ENCODE measurements around the gene RNU6-7.

Gene RNU6-7

DNA sequence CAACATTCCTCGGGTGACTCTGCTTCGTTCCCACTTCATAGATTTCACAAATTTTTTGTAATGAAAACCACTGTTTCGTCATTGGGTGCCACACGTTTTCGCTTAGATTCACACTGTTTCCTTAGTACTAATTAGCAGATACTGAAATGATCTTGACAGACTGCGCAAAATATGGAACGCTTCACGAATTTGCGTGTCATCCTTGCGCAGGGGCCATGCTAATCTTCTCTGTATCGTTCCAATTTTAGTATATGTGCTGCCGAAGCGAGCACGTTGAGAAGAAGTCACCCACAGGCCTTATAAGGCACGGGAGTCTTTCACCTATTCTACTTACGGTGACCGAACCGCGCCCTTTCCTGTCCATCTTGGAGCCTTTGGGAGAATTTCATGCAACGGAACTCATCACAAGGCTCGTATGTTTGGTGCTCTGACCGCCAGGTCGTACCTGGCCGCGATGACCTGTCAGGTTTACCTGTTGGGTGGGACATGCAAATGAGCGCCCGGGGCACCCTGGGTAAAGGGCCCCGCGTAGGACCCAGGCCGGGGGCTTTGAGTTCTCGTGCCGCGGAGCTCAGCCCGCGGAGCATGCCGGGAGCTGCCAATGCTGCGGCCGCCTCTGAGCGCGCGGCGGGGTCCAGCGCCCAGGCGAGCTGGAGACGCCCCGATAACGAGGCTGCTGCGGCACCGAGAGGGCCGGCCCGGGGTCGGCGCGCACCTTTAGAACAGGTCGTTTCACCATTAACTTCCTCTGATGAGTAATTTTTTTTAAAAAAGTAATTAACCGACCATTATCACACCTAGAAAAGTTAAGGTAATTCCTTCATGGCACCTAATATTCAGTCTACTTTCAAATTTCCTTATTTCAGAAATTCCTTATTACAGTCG lies 1.4 kb downstream of the RNU6-7 start, which contains the start of gene RNU6-8:
Gene RNU6-8 (minus strand): TSS at position 272 of the 885 bp plus-strand sequence.
- TF ChIP-seq CTCF (IDR thresholded peaks at IDR 0.05; ENCODE audit: control insufficient read depth, extremely low read depth, insufficient read depth), result no peak
- DNase-seq (ENCODE audit: low read depth), result peak; percentile 63
- H3K4me3 ChIP-seq (ENCODE audit: low read depth, low read length), result peak within 1 kb of the TSS; percentile 72

- H3K4me3 ChIP-seq (ENCODE audit: low read depth, low read length), result peak overlapping the region; percentile 72
- DNase-seq (ENCODE audit: low read depth), result no peak
- TF ChIP-seq CTCF (IDR thresholded peaks at IDR 0.05; ENCODE audit: control insufficient read depth, extremely low read depth, insufficient read depth), result no peak
Measured at GRCh38 chr14:32203928-32204357, 2.1 kb downstream of the RNU6-7 start.

- DNase-seq (ENCODE audit: low read depth), result no peak
- TF ChIP-seq CTCF (IDR thresholded peaks at IDR 0.05; ENCODE audit: control insufficient read depth, extremely low read depth, insufficient read depth), result no peak
- H3K4me3 ChIP-seq (ENCODE audit: low read depth, low read length), result no peak overlapping the region
Measured at GRCh38 chr14:32205554-32205953, 3.7 kb downstream of the RNU6-7 start.

DNA sequence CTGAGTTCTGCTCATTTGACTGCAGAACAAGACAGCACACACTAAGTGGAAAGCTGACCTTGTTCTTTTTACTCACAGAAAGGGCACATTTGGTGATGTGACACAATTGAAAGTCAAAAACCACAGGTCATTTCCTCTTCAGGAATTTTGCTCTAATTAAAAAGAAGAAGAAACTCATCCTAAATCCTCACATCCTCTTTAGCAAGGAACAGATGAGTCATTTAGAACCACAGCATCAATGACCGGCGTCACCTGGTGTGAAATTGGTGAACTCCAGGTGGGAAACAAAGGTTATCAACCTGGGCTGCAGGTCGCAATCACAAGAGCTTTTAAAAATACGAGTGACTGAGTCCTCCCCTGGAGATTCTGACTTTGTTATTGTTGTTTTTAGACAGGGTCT lies 4.1 kb downstream of the RNU6-7 start:
- no peak overlapping the region for H3K4me3 ChIP-seq (ENCODE audit: low read depth, low read length)
- no peak for TF ChIP-seq CTCF (IDR thresholded peaks at IDR 0.05; ENCODE audit: control insufficient read depth, extremely low read depth, insufficient read depth)
- no peak for DNase-seq (ENCODE audit: low read depth)

DNA sequence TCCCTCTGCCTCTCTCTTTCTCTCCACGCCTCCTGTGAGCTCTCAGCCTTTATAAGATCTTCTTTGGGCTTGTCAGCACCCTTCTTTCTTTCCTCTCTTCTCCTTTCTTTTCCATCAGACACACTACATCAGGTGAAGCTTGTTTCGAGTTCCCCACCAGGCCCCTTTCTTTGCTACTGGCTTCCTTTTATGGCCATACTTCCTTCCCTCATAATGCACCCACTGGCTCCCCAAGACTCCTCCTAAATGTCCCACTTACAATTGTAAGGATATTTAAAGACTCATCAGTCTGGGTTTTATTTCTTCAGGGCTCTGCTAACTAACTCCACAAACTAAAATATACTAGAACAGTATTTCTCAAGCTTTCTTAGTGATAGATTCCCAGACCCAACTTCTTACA lies 4.7 kb downstream of the RNU6-7 start:
- TF ChIP-seq CTCF (IDR thresholded peaks at IDR 0.05; ENCODE audit: control insufficient read depth, extremely low read depth, insufficient read depth), result no peak
- no peak overlapping the region for H3K4me3 ChIP-seq (ENCODE audit: low read depth, low read length)
- DNase-seq (ENCODE audit: low read depth), result no peak

GRCh38 chr14:32208490-32208889 lies 6.6 kb downstream of the RNU6-7 start:
- no peak overlapping the region for H3K4me3 ChIP-seq (ENCODE audit: low read depth, low read length)
- no peak for DNase-seq (ENCODE audit: low read depth)
- no peak for TF ChIP-seq CTCF (IDR thresholded peaks at IDR 0.05; ENCODE audit: control insufficient read depth, extremely low read depth, insufficient read depth)
